ENCODE measurements around the gene KLF13. TPM values are rescaled to one million over a fixed set of nuclear protein-coding genes. Genes with fewer than 3 reads are reported as not detected.

Gene KLF13
- total RNA-seq, 1 experiment from 2014 or later = 60.1 TPM

DNA sequence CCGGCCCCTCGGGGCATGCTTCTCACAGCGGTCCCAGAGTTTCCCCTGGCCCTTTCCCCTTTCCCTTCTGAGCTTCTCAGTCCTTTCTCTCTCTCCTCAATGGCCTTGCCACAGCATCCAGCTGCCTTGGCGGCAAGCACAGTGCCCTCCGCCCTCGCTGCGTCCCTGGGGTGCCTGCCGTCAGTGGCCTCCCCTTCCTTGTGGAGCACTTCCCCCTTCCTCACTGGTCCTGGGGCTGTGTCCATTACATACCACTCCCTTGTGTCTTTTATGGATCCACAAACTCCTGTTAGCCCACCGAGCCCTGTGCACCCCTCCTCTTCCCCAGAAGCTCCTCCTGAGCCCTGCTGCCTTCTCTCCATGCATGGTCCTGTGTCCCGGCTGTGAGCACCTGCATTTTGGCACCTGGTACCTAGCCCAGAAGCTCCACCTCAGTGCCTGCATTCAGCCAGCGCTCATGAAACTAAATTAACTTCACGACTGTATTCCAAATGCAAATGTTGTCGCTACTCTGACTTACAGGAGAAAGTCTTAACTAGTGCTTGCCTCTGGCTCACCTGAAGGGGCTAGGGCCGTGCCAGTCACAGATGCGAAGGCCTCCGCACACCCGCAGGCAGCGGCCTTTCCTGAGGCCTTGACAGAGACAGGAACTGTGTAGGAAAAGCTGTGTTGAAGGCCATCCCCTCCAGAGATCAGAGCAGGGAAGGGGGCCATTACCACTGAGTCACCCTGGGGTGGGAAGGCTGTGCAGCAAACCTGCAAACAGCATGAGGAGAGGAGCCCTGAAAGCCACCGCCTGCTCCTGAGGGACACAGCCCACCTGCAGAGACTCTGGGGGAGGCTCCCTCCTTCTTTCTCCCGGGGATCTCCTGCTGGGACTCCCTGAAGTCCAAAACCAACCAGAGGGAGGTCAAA lies 19.1 kb upstream of the KLF13 start:
- Histone ChIP-seq H3K4me3 (replicated peaks in 1 of 2; ENCODE audit: low read depth in 1 of 2, low read length in 2 of 2) (no peak overlapping the region), H4K20me1 (ENCODE audit: insufficient read depth) (no peaks in the 10 kb centered on the region), H3K36me3 (ENCODE audit: control insufficient read depth in 1 of 2, insufficient read depth in 2 of 2, low read length in 2 of 2) (no peaks in the 10 kb centered on the region), H2AFZ (ENCODE audit: low read depth, low read length, poor library complexity, severe bottlenecking) (no peak overlapping the region), H3K27ac (ENCODE audit: low read depth, low read length) (no peak overlapping the region), H3K79me2 (ENCODE audit: insufficient read depth, low read length) (no peaks in the 10 kb centered on the region), H3K9me2 (ENCODE audit: insufficient read depth) (no peaks in the 10 kb centered on the region), H3K4me2 (ENCODE audit: low read length) (no peak overlapping the region), H3K9ac (ENCODE audit: low read length) (no peak overlapping the region), H3K4me1 (ENCODE audit: control insufficient read depth in 1 of 2, insufficient read depth in 2 of 2, low read length in 2 of 2) (peaks cover 5 to 10% of the 10 kb centered on the region in 2 experiments; a peak in 3 of 4 replicates), H3K27me3 (ENCODE audit: insufficient read depth, low read length) (no peaks in the 10 kb centered on the region), H3K9me3 (ENCODE audit: control insufficient read depth in 1 of 2, insufficient read depth in 1 of 2, low read depth in 1 of 2, low read length in 2 of 2) (no peaks in the 10 kb centered on the region)
- intact Hi-C loops (cut with micrococcal nuclease) = no loop called here
- RAD21 ChIA-PET (ENCODE audit: low non-redundant PET in 1 of 2, low total read pairs in 2 of 2, uncharacterized antibody in 2 of 2, unreplicated experiment in 2 of 2) = no interaction called here
- POLR2A ChIA-PET = no interaction called here
- no TSS peak for BruUV-seq (replicated peaks)
- CTCF ChIA-PET = no interaction called here
- no peak for DNase-seq (ENCODE audit: low read depth, low spot score)
- no peak for ATAC-seq
- TF ChIP-seq, protein P1, sequence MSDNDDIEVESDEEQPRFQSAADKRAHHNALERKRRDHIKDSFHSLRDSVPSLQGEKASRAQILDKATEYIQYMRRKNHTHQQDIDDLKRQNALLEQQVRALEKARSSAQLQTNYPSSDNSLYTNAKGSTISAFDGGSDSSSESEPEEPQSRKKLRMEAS (IDR thresholded peaks at IDR 0.05) = no peak
- no peak for TF ChIP-seq CEBPB (IDR thresholded peaks at IDR 0.05; ENCODE audit: low read depth)

DNA sequence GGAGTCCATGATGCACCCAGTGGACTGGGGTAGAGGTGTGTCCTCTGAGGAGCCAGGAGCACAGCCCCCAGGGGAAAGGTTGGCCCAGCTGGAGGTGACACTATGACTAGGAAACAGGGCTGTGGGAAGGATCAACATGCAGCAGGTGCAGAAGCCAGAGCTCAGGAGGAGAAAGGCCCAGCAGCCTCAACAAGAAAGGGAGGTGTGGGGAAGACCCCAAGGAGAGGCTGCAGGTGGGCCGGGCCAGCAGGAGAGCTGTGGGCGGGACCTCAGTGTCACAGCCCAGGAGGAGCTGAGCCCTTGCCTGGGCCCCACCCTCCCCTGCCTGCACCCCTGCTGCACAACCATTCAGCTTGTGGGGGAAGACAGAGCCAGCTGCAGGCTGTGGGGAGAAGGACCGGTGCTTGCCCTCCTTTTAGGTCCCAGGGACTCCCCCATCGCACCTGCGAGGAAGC lies 18.4 kb upstream of the KLF13 start:
- RAD21 ChIA-PET (ENCODE audit: low non-redundant PET in 1 of 2, low total read pairs in 2 of 2, uncharacterized antibody in 2 of 2, unreplicated experiment in 2 of 2) = no interaction called here
- Histone ChIP-seq H3K4me2 (ENCODE audit: low read length) (no peak overlapping the region), H3K36me3 (ENCODE audit: control insufficient read depth in 1 of 2, insufficient read depth in 2 of 2, low read length in 2 of 2) (no peaks in the 10 kb centered on the region), H3K27me3 (ENCODE audit: insufficient read depth, low read length) (no peaks in the 10 kb centered on the region), H3K27ac (ENCODE audit: low read depth, low read length) (no peak overlapping the region), H3K4me3 (replicated peaks in 1 of 2; ENCODE audit: low read depth in 1 of 2, low read length in 2 of 2) (no peak overlapping the region), H2AFZ (ENCODE audit: low read depth, low read length, poor library complexity, severe bottlenecking) (no peak overlapping the region), H3K79me2 (ENCODE audit: insufficient read depth, low read length) (no peaks in the 10 kb centered on the region), H3K9ac (ENCODE audit: low read length) (no peak overlapping the region), H3K4me1 (ENCODE audit: control insufficient read depth in 1 of 2, insufficient read depth in 2 of 2, low read length in 2 of 2) (peaks cover 4 to 5% of the 10 kb centered on the region in 2 experiments; a peak in 3 of 4 replicates), H4K20me1 (ENCODE audit: insufficient read depth) (no peaks in the 10 kb centered on the region), H3K9me2 (ENCODE audit: insufficient read depth) (no peaks in the 10 kb centered on the region), H3K9me3 (ENCODE audit: control insufficient read depth in 1 of 2, insufficient read depth in 1 of 2, low read depth in 1 of 2, low read length in 2 of 2) (no peaks in the 10 kb centered on the region)
- no TSS peak for BruUV-seq (replicated peaks)
- no peak for DNase-seq (ENCODE audit: low read depth, low spot score)
- CTCF ChIA-PET = no interaction called here
- intact Hi-C loops (cut with micrococcal nuclease) = no loop called here
- POLR2A ChIA-PET = no interaction called here
- no peak for ATAC-seq
- no peak for TF ChIP-seq FOSL1 (IDR thresholded peaks at IDR 0.05; ENCODE audit: low read depth)
- TF ChIP-seq, protein P2, sequence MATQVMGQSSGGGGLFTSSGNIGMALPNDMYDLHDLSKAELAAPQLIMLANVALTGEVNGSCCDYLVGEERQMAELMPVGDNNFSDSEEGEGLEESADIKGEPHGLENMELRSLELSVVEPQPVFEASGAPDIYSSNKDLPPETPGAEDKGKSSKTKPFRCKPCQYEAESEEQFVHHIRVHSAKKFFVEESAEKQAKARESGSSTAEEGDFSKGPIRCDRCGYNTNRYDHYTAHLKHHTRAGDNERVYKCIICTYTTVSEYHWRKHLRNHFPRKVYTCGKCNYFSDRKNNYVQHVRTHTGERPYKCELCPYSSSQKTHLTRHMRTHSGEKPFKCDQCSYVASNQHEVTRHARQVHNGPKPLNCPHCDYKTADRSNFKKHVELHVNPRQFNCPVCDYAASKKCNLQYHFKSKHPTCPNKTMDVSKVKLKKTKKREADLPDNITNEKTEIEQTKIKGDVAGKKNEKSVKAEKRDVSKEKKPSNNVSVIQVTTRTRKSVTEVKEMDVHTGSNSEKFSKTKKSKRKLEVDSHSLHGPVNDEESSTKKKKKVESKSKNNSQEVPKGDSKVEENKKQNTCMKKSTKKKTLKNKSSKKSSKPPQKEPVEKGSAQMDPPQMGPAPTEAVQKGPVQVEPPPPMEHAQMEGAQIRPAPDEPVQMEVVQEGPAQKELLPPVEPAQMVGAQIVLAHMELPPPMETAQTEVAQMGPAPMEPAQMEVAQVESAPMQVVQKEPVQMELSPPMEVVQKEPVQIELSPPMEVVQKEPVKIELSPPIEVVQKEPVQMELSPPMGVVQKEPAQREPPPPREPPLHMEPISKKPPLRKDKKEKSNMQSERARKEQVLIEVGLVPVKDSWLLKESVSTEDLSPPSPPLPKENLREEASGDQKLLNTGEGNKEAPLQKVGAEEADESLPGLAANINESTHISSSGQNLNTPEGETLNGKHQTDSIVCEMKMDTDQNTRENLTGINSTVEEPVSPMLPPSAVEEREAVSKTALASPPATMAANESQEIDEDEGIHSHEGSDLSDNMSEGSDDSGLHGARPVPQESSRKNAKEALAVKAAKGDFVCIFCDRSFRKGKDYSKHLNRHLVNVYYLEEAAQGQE (IDR thresholded peaks at IDR 0.05; ENCODE audit: low read depth) = no peak
- TF ChIP-seq EGR1 (IDR thresholded peaks at IDR 0.05; ENCODE audit: low read depth) = no peak
- TF ChIP-seq ZNF274 (IDR thresholded peaks at IDR 0.05; ENCODE audit: low read depth, low read length) = no peak
- TF ChIP-seq CBX3 (IDR thresholded peaks at IDR 0.05; ENCODE audit: low read depth) = no peak
- TF ChIP-seq, protein P3, sequence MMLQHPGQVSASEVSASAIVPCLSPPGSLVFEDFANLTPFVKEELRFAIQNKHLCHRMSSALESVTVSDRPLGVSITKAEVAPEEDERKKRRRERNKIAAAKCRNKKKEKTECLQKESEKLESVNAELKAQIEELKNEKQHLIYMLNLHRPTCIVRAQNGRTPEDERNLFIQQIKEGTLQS (IDR thresholded peaks at IDR 0.05) = no peak
- TF ChIP-seq POLR2AphosphoS5 (IDR thresholded peaks at IDR 0.05; ENCODE audit: low read depth, low read length) = no peak
- TF ChIP-seq, protein P4, sequence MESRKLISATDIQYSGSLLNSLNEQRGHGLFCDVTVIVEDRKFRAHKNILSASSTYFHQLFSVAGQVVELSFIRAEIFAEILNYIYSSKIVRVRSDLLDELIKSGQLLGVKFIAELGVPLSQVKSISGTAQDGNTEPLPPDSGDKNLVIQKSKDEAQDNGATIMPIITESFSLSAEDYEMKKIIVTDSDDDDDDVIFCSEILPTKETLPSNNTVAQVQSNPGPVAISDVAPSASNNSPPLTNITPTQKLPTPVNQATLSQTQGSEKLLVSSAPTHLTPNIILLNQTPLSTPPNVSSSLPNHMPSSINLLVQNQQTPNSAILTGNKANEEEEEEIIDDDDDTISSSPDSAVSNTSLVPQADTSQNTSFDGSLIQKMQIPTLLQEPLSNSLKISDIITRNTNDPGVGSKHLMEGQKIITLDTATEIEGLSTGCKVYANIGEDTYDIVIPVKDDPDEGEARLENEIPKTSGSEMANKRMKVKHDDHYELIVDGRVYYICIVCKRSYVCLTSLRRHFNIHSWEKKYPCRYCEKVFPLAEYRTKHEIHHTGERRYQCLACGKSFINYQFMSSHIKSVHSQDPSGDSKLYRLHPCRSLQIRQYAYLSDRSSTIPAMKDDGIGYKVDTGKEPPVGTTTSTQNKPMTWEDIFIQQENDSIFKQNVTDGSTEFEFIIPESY (IDR thresholded peaks at IDR 0.05; ENCODE audit: extremely low read depth, insufficient replicate concordance, low read length) = no peak
- TF ChIP-seq ELF1 (IDR thresholded peaks at IDR 0.05; ENCODE audit: borderline replicate concordance, low read depth) = no peak
- TF ChIP-seq SP1 (IDR thresholded peaks at IDR 0.05; ENCODE audit: low read depth) = no peak
- no peak for TF ChIP-seq TCF7L2 (IDR thresholded peaks at IDR 0.05; ENCODE audit: borderline replicate concordance, extremely low read depth, insufficient read depth, insufficient read length)
- no peak for TF ChIP-seq JUND (IDR thresholded peaks at IDR 0.05)

Data from HCT116 (cell line).